H9 (cell line): ENCODE data around the gene ITLN1. TPM values are rescaled to one million over a fixed set of nuclear protein-coding genes. Genes with fewer than 3 reads are reported as not detected.

Experiments used
- DNase-seq: peaks from one replicate; pipeline ENCODE4 v3.0.0-alpha.2; 2017
- H2AFZ ChIP-seq: one replicate; pipeline ENCODE4 v1.6.1; 2013; ENCODE audit warnings: mild to moderate bottlenecking, low read length, control low read depth, moderate library complexity
- H2AK5ac ChIP-seq: 2 replicates; pipeline ENCODE4 v1.6.1; 2013; ENCODE audit warnings: low read length, control low read depth, mixed read lengths; ENCODE audit not compliant: insufficient read length
- H2BK120ac ChIP-seq: one replicate; pipeline ENCODE4 v1.6.1; 2013; ENCODE audit warnings: low read depth, mild to moderate bottlenecking, low read length, control low read depth, inconsistent platforms; ENCODE audit not compliant: poor library complexity, severe bottlenecking
- H2BK12ac ChIP-seq: 2 replicates; pipeline ENCODE4 v1.6.1; 2013; ENCODE audit warnings: low read length, control low read depth, mixed read lengths, low read depth; ENCODE audit not compliant: insufficient read length
- H2BK15ac ChIP-seq: 2 replicates; pipeline ENCODE4 v1.6.1; 2013; ENCODE audit warnings: low read depth, low read length, control low read depth
- H2BK20ac ChIP-seq: one replicate; pipeline ENCODE4 v1.6.1; 2013; ENCODE audit warnings: low read depth, mild to moderate bottlenecking, low read length, control low read depth, inconsistent platforms; ENCODE audit not compliant: poor library complexity, severe bottlenecking
- H2BK5ac ChIP-seq: 2 replicates; pipeline ENCODE4 v1.6.1; 2013; ENCODE audit warnings: low read length, control low read depth, mixed read lengths; ENCODE audit not compliant: insufficient read length
- H3K14ac ChIP-seq: 2 replicates; pipeline ENCODE4 v1.6.1; 2013; ENCODE audit warnings: low read length, control low read depth; ENCODE audit not compliant: insufficient read depth
- H3K18ac ChIP-seq: 2 replicates; pipeline ENCODE4 v1.6.1; 2013; ENCODE audit warnings: low read depth, mild to moderate bottlenecking, mixed read lengths, low read length, control low read depth; ENCODE audit not compliant: insufficient read length
- H3K23ac ChIP-seq: 2 replicates; pipeline ENCODE4 v1.6.1; 2013; ENCODE audit warnings: low read length, control low read depth, mixed read lengths, low read depth; ENCODE audit not compliant: insufficient read length
- H3K23me2 ChIP-seq: 2 replicates; pipeline ENCODE4 v1.6.1; 2013; ENCODE audit warnings: low read depth, mild to moderate bottlenecking, mixed read lengths, low read length, control low read depth; ENCODE audit not compliant: insufficient read length, poor library complexity, severe bottlenecking
- H3K27ac ChIP-seq: 2 replicates; pipeline ENCODE4 v1.5.1; 2013; ENCODE audit warnings: low read length, control low read depth, mixed read lengths, low read depth; ENCODE audit not compliant: insufficient read length
- H3K27me3 ChIP-seq: 2 replicates; pipeline ENCODE4 v1.6.1; 2013; ENCODE audit warnings: low read length, control low read depth, inconsistent platforms; ENCODE audit not compliant: insufficient read depth
- H3K4ac ChIP-seq: 2 replicates; pipeline ENCODE4 v1.6.1; 2013; ENCODE audit warnings: low read depth, mild to moderate bottlenecking, control low read depth, inconsistent platforms, low read length, moderate library complexity
- H3K4me1 ChIP-seq: 2 replicates; pipeline ENCODE4 v1.6.1; 2013; ENCODE audit warnings: low read length, control low read depth, inconsistent platforms; ENCODE audit not compliant: insufficient read depth
- H3K4me2 ChIP-seq: 2 replicates; pipeline ENCODE4 v1.6.1; 2013; ENCODE audit warnings: low read length, control low read depth, mixed read lengths; ENCODE audit not compliant: insufficient read length, insufficient read depth
- H3K56ac ChIP-seq: 2 replicates; pipeline ENCODE4 v1.6.1; 2013; ENCODE audit warnings: low read depth, mild to moderate bottlenecking, mixed read lengths, low read length, control low read depth; ENCODE audit not compliant: insufficient read length
- H3K79me1 ChIP-seq: 2 replicates; pipeline ENCODE4 v1.6.1; 2013; ENCODE audit warnings: low read depth, mild to moderate bottlenecking, moderate library complexity, low read length, control low read depth, inconsistent platforms; ENCODE audit not compliant: insufficient read depth, poor library complexity, severe bottlenecking
- H3K79me2 ChIP-seq: 2 replicates; pipeline ENCODE4 v1.6.1; 2013; ENCODE audit warnings: low read length, control low read depth, inconsistent platforms; ENCODE audit not compliant: insufficient read depth
- H3K9ac ChIP-seq: 2 replicates; pipeline ENCODE4 v1.6.1; 2013; ENCODE audit warnings: low read length, control low read depth, mixed read lengths; ENCODE audit not compliant: insufficient read length; ENCODE audit errors: extremely low read depth
- H3K9me3 ChIP-seq: one replicate; pipeline ENCODE4 v1.6.1; 2013; ENCODE audit warnings: low read depth, low read length, inconsistent platforms; ENCODE audit not compliant: control insufficient read depth
- H3T11ph ChIP-seq: one replicate; pipeline ENCODE4 v1.6.1; 2013; ENCODE audit warnings: mild to moderate bottlenecking, low read length, control low read depth, inconsistent platforms
- H4K20me1 ChIP-seq: one replicate; pipeline ENCODE4 v1.6.1; 2013; ENCODE audit not compliant: control insufficient read depth, insufficient read length, insufficient read depth
- H4K5ac ChIP-seq: 2 replicates; pipeline ENCODE4 v1.6.1; 2013; ENCODE audit warnings: low read depth, mild to moderate bottlenecking, mixed read lengths, low read length, control low read depth; ENCODE audit not compliant: insufficient read length
- H4K8ac ChIP-seq: replicated peaks from 2 replicates; pipeline ENCODE4 v1.6.1; 2013; ENCODE audit warnings: low read length, control low read depth, mixed read lengths, low read depth; ENCODE audit not compliant: insufficient read length
- H4K91ac ChIP-seq: 2 replicates; pipeline ENCODE4 v1.6.1; 2013; ENCODE audit warnings: low read depth, mild to moderate bottlenecking, moderate library complexity, mixed read lengths, low read length, control low read depth; ENCODE audit not compliant: insufficient read length
- H3K27ac Mint-ChIP-seq, 3 experiments: 2 replicates in 2 of 3; 3 replicates in 1 of 3; pipeline ENCODE4 v1.8.0; 2020 to 2021; ENCODE audit warnings: mixed read lengths in 3 of 3, mild to moderate bottlenecking in 1 of 3, moderate library complexity in 1 of 3
- H3K27me3 Mint-ChIP-seq: 2 replicates; pipeline ENCODE4 v1.8.0; 2021; ENCODE audit warnings: low read depth, mild to moderate bottlenecking, moderate library complexity, mixed read lengths
- H3K36me3 Mint-ChIP-seq, 3 experiments: 2 replicates in 2 of 3; 3 replicates in 1 of 3; pipeline ENCODE4 v1.8.0; 2020 to 2021; ENCODE audit warnings: low read depth in 3 of 3, mixed read lengths in 3 of 3; ENCODE audit not compliant: insufficient read depth in 1 of 3
- H3K4me1 Mint-ChIP-seq, 2 experiments: 2 replicates each; pipeline ENCODE4 v1.8.0; 2020; ENCODE audit warnings: mixed read lengths in 2 of 2
- H3K4me3 Mint-ChIP-seq, 2 experiments: 2 replicates in 1 of 2; 3 replicates in 1 of 2; pipeline ENCODE4 v1.8.0; 2020 to 2021; ENCODE audit warnings: mild to moderate bottlenecking in 2 of 2, mixed read lengths in 2 of 2, moderate library complexity in 1 of 2
- H3K9me3 Mint-ChIP-seq, 2 experiments: 2 replicates in 1 of 2; 3 replicates in 1 of 2; pipeline ENCODE4 v1.8.0; 2020; ENCODE audit warnings: mild to moderate bottlenecking in 2 of 2, mixed read lengths in 2 of 2, moderate library complexity in 1 of 2
- CTCF ChIP-seq: fragments of 200-600 bp; sonication (generic); conservative IDR thresholded peaks from 3 replicates; pipeline ENCODE4 v1.8.0; 2021; ENCODE audit warnings: antibody characterized with exemption, mild to moderate bottlenecking
- WGBS: extraction: QIAGEN DNeasy Blood & Tissue Kit; methylation state at CpG from one replicate; pipeline ENCODE4 v1.1.7; 2013; ENCODE audit warnings: missing lambda C conversion rate, low lambda C conversion rate, mixed read lengths; ENCODE audit not compliant: insufficient read length; ENCODE audit errors: extremely low coverage; 5-methylcytosine and 5-hydroxymethylcytosine counted together
- total RNA-seq: library from RNA; stranded (reverse); gene quantifications from 2 replicates; pipeline ENCODE4 v1.2.1, GENCODE V29; 2021

The ITLN1 gene
- total RNA-seq, 1 experiment from 2014 or later: not detected

- H2BK5ac ChIP-seq: no peak overlapping the region
- H4K91ac ChIP-seq: no peak overlapping the region
- no CpG with 5 or more reads among the region's 5 CpGs for WGBS
- Mint-ChIP-seq H3K4me3 (no peak overlapping the region), H3K36me3 (no peaks in the 10 kb centered on the region), H3K4me1 (0 out of 4 replicates have a peak, but pooled peaks cover 0 to 3% of the 10 kb centered on the region in 2 experiments), H3K27ac (no peak overlapping the region), H3K9me3 (no peaks in the 10 kb centered on the region), H3K27me3 (no peaks in the 10 kb centered on the region)
- no peak overlapping the region for H3T11ph ChIP-seq
- no peak overlapping the region for H3K14ac ChIP-seq
- H3K9ac ChIP-seq: no peak overlapping the region
- no peak overlapping the region for H2BK20ac ChIP-seq
- no peak overlapping the region for H2AFZ ChIP-seq
- H3K4me2 ChIP-seq: no peak overlapping the region
- H2BK120ac ChIP-seq: no peak overlapping the region
- no peak overlapping the region for H3K56ac ChIP-seq
- H3K18ac ChIP-seq: no peak overlapping the region
- H3K79me1 ChIP-seq: no peaks in the 10 kb centered on the region
- H2BK12ac ChIP-seq: no peak overlapping the region
- no peaks in the 10 kb centered on the region for H3K9me3 ChIP-seq
- no peaks in the 10 kb centered on the region for H4K20me1 ChIP-seq
- no peak overlapping the region for H2BK15ac ChIP-seq
- no peaks in the 10 kb centered on the region for H3K4me1 ChIP-seq
- no peak for DNase-seq
- H3K23ac ChIP-seq: no peak overlapping the region
- no peaks in the 10 kb centered on the region for H3K79me2 ChIP-seq
- no peak for TF ChIP-seq CTCF
- H4K5ac ChIP-seq: no peak overlapping the region
- no peak overlapping the region for H3K27ac ChIP-seq
- H3K23me2 ChIP-seq: no peaks in the 10 kb centered on the region
- no peak overlapping the region for H2AK5ac ChIP-seq
- H3K27me3 ChIP-seq: no peaks in the 10 kb centered on the region
- H4K8ac ChIP-seq: no peak overlapping the region
- no peak overlapping the region for H3K4ac ChIP-seq
Measured at GRCh38 chr1:160859166-160859565, 25.8 kb downstream of the ITLN1 start.
